ENCODE measurements around the gene CEACAM16.

Gene CEACAM16

GRCh38 chr19:44660081-44660480 lies 38.9 kb upstream of the CEACAM16 start:
- TF ChIP-seq CTCF (IDR thresholded peaks at IDR 0.05; ENCODE audit: low read depth, low read length, missing control alignments) = no peak
- no peak for DNase-seq (ENCODE audit: extremely low read depth, low read depth)
- H3K4me3 ChIP-seq (replicated peaks; ENCODE audit: low read depth, low read length) = no peak overlapping the region

GRCh38 chr19:44661205-44661604 lies 37.7 kb upstream of the CEACAM16 start:
- H3K4me3 ChIP-seq (replicated peaks; ENCODE audit: low read depth, low read length) = no peak overlapping the region
- DNase-seq (ENCODE audit: extremely low read depth, low read depth) = no peak
- TF ChIP-seq CTCF (IDR thresholded peaks at IDR 0.05; ENCODE audit: low read depth, low read length, missing control alignments) = no peak

DNA sequence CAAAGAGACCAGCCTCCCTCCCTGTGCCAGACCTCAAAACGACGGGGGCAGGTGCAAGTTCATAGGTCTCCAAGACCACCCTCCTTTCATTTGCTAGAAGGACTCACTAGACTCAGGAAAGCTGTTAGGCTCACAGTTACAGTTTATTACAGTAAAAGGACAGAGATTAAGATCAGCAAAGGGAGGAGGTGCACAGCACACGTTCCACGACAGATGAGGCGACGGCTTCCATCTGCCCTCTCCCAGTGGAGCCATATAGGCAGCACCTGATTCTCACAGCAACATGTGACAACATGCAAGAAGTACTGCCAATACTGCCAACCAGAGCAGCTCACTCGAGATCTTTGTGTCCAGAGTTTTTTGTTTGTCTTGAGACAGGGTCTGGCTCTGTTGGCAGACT lies 37.0 kb upstream of the CEACAM16 start:
- H3K4me3 ChIP-seq (replicated peaks; ENCODE audit: low read depth, low read length) = no peak overlapping the region
- TF ChIP-seq CTCF (IDR thresholded peaks at IDR 0.05; ENCODE audit: low read depth, low read length, missing control alignments) = no peak
- no peak for DNase-seq (ENCODE audit: extremely low read depth, low read depth)

DNA sequence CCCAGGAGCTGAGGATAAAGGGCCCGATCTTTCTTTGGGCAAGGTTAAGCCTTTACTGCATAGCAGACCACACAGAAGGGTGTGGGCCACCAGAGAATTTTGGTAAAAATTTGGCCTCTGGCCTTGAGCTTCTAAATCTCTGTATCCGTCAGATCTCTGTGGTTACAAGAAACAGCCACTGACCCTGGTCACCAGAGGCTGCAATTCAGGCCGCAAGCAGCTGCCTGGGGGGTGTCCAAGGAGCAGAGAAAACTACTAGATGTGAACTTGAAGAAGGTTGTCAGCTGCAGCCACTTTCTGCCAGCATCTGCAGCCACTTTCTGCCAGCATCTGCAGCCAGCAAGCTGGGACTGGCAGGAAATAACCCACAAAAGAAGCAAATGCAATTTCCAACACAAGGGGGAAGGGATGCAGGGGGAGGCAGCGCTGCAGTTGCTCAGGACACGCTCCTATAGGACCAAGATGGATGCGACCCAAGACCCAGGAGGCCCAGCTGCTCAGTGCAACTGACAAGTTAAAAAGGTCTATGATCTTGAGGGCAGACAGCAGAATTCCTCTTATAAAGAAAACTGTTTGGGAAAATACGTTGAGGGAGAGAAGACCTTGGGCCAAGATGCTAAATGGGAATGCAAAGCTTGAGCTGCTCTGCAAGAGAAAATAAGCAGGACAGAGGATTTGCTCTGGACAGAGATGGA lies 36.1 kb upstream of the CEACAM16 start:
- no peak for DNase-seq (ENCODE audit: extremely low read depth, low read depth)
- H3K4me3 ChIP-seq (replicated peaks; ENCODE audit: low read depth, low read length) = no peak overlapping the region
- no peak for TF ChIP-seq CTCF (IDR thresholded peaks at IDR 0.05; ENCODE audit: low read depth, low read length, missing control alignments)

GRCh38 chr19:44663996-44664395 lies 35.0 kb upstream of the CEACAM16 start:
- no peak overlapping the region for H3K4me3 ChIP-seq (replicated peaks; ENCODE audit: low read depth, low read length)
- no peak for TF ChIP-seq CTCF (IDR thresholded peaks at IDR 0.05; ENCODE audit: low read depth, low read length, missing control alignments)
- no peak for DNase-seq (ENCODE audit: extremely low read depth, low read depth)

DNA sequence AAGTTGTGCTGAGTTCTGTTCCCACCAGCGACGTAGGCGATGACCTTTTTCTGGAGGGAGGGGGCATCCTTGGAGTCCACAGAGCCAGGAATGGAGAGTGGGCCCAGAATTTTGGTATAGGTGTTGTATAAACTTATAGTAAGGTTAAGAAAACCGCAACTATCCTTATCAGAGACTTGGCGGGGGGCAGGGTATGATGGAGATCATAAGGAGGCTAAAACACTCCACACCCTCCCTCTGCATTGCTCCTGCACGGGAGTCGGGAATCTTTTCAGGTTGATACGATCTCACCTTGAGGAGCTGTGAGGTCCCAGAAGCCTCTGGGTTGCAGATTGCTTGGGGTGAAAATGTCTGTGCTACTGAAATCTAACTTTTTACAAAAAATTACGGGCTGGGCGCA lies 34.0 kb upstream of the CEACAM16 start:
- no peak overlapping the region for H3K4me3 ChIP-seq (replicated peaks; ENCODE audit: low read depth, low read length)
- no peak for TF ChIP-seq CTCF (IDR thresholded peaks at IDR 0.05; ENCODE audit: low read depth, low read length, missing control alignments)
- DNase-seq (ENCODE audit: extremely low read depth, low read depth) = no peak
